ENCODE data around the gene C1QTNF8. TPM values are rescaled to one million over a fixed set of nuclear protein-coding genes. Genes with fewer than 3 reads are reported as not detected.

Gene C1QTNF8
- total RNA-seq, 4 donors from 2014 or later: not detected

DNA sequence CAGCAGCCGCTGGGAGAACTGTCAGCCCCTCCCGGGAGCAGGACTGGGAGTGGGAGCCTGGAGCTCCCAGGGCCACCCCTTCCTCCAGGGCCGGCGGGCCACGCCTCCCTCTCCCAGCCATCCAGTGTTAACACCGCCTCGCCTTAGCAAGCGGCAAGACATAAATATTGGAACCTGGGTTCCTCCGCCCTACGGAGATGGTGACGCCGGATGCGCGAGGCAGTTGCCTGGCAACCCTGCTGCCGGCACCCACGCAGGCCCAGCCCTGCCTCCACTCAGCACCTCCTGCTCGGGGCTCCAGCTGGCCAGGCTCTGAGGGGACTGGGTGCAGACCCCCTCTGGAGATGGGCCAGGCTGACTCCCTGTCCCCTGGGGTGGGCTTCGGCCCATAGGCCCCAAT lies 29.4 kb upstream of the C1QTNF8 start:
- TF ChIP-seq POLR2A (IDR thresholded peaks at IDR 0.05; ENCODE audit: low read depth) (no peak), POLR2AphosphoS5 (IDR thresholded peaks at IDR 0.05) (peak in 1 of 2 donors; percentile 25), EP300 (IDR thresholded peaks at IDR 0.05) (no peak)
- TF ChIP-seq, protein P1, sequence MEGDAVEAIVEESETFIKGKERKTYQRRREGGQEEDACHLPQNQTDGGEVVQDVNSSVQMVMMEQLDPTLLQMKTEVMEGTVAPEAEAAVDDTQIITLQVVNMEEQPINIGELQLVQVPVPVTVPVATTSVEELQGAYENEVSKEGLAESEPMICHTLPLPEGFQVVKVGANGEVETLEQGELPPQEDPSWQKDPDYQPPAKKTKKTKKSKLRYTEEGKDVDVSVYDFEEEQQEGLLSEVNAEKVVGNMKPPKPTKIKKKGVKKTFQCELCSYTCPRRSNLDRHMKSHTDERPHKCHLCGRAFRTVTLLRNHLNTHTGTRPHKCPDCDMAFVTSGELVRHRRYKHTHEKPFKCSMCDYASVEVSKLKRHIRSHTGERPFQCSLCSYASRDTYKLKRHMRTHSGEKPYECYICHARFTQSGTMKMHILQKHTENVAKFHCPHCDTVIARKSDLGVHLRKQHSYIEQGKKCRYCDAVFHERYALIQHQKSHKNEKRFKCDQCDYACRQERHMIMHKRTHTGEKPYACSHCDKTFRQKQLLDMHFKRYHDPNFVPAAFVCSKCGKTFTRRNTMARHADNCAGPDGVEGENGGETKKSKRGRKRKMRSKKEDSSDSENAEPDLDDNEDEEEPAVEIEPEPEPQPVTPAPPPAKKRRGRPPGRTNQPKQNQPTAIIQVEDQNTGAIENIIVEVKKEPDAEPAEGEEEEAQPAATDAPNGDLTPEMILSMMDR (IDR thresholded peaks at IDR 0.05): no peak
- no peak overlapping the region for H3K27ac ChIP-seq (replicated peaks in 1 of 4)
- intact Hi-C loops (cut with DNase I): no loop called here
- no peak for DNase-seq (ENCODE audit: extremely low spot score)
- no peaks in the 10 kb centered on the region for H3K36me3 ChIP-seq
- no peak overlapping the region for H3K4me3 ChIP-seq
- WGBS: 13% methylated on average over 4 of the region's 18 CpGs
- H3K9me3 ChIP-seq: no peaks in the 10 kb centered on the region
- peaks cover 0 to 14% (median 0%) of the 10 kb centered on the region in 4 donors for H3K27me3 ChIP-seq
- peaks cover 0 to 10% (median 9%) of the 10 kb centered on the region in 4 donors for H3K4me1 ChIP-seq

DNA sequence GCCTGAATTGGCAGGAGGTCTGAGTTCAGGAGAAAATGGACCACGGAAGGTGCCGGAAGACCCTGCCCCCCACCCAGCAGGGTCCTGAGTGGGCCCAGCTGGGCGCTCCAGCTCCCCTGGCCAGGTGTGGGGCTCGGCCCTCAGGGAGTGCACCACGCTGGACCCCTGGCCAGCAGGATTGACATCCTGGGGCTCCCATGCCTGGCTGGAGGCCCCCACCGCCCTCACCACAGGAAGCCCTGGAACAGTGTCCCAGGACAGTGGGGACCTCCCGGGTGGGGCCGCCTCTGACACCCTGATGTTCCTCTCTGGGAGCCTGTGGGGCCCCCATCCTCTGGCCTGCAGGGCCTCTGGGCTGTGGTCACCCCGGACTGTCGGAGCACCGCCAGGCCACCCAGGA lies 28.8 kb upstream of the C1QTNF8 start:
- no peaks in the 10 kb centered on the region for H3K9me3 ChIP-seq
- 88% methylated on average over 11 of the region's 11 CpGs for WGBS
- H3K27me3 ChIP-seq: peaks cover 0 to 14% (median 0%) of the 10 kb centered on the region in 4 donors
- no peaks in the 10 kb centered on the region for H3K36me3 ChIP-seq
- intact Hi-C loops (cut with DNase I): no loop called here
- peaks cover 0 to 10% (median 9%) of the 10 kb centered on the region in 4 donors for H3K4me1 ChIP-seq
- DNase-seq (ENCODE audit: extremely low spot score): no peak
- H3K4me3 ChIP-seq: no peak overlapping the region
- no peak for TF ChIP-seq EP300 (IDR thresholded peaks at IDR 0.05)
- TF ChIP-seq, protein P1 (IDR thresholded peaks at IDR 0.05): no peak
- no peak for TF ChIP-seq POLR2AphosphoS5 (IDR thresholded peaks at IDR 0.05)
- no peak for TF ChIP-seq POLR2A (IDR thresholded peaks at IDR 0.05; ENCODE audit: low read depth)
- H3K27ac ChIP-seq (replicated peaks in 1 of 4): no peak overlapping the region

DNA sequence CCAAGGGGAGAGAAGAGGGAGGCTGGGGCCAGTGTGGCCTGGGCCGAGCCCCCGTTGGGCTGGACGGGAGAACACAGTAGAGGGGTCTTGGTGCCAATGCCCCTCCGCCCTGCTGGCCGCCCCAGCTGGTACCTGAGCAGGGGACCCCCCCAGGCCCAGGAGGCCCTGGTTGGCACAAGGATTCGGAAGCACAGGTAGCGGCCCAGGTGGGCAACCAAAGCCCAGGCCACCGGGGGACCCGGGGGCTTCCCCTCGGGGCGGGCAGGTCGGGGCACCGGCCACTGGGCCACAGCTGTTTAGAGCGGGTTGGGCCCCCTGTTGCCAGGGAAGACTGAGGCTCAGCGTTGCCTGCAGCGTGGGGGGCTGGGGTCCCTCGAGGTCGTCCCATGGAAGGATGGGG lies 28.2 kb upstream of the C1QTNF8 start:
- no peak overlapping the region for H3K27ac ChIP-seq (replicated peaks in 1 of 4)
- intact Hi-C loops (cut with DNase I): no loop called here
- WGBS: 61% methylated on average over 3 of the region's 18 CpGs
- H3K4me1 ChIP-seq: peaks cover 0 to 10% (median 9%) of the 10 kb centered on the region in 4 donors
- no peaks in the 10 kb centered on the region for H3K36me3 ChIP-seq
- DNase-seq (ENCODE audit: extremely low spot score): no peak
- H3K4me3 ChIP-seq: no peak overlapping the region
- no peaks in the 10 kb centered on the region for H3K9me3 ChIP-seq
- TF ChIP-seq POLR2A (IDR thresholded peaks at IDR 0.05; ENCODE audit: low read depth): no peak
- no peak for TF ChIP-seq POLR2AphosphoS5 (IDR thresholded peaks at IDR 0.05)
- TF ChIP-seq, protein P1 (IDR thresholded peaks at IDR 0.05): no peak
- TF ChIP-seq EP300 (IDR thresholded peaks at IDR 0.05): no peak
- peaks cover 0 to 14% (median 0%) of the 10 kb centered on the region in 4 donors for H3K27me3 ChIP-seq

GRCh38 chr16:1123525-1124230 lies 27.6 kb upstream of the C1QTNF8 start:
- 91% methylated on average over 4 of the region's 21 CpGs for WGBS
- TF ChIP-seq POLR2AphosphoS5 (IDR thresholded peaks at IDR 0.05) (no peak), EP300 (IDR thresholded peaks at IDR 0.05) (no peak), POLR2A (IDR thresholded peaks at IDR 0.05; ENCODE audit: low read depth) (no peak)
- TF ChIP-seq, protein P1 (IDR thresholded peaks at IDR 0.05): no peak
- Histone ChIP-seq H3K27me3 (peaks cover 0 to 14% (median 0%) of the 10 kb centered on the region in 4 donors), H3K27ac (replicated peaks in 1 of 4) (no peak overlapping the region), H3K4me3 (no peak overlapping the region), H3K4me1 (peaks cover 0 to 10% (median 9%) of the 10 kb centered on the region in 4 donors), H3K9me3 (no peaks in the 10 kb centered on the region), H3K36me3 (no peaks in the 10 kb centered on the region)
- DNase-seq (ENCODE audit: extremely low spot score): no peak
- intact Hi-C loops (cut with DNase I): no loop called here

Measured in esophagus muscularis mucosa (tissue), 4 donors.